Vagina (tissue), 2 donors: ENCODE results near the gene HTR1A.

Source experiments
- CTCF ChIP-seq, 3 experiments: fragments of 450-650 bp in 2 of 3; fragments of 200-600 bp in 1 of 3; sonication (generic) in 1 of 3; IDR thresholded peaks; one replicate each; pipeline ENCODE4 v1.5.1; 2017 to 2019; ENCODE audit warnings: antibody characterized with exemption in 3 of 3, mild to moderate bottlenecking in 2 of 3, moderate library complexity in 2 of 3
- POLR2AphosphoS5 ChIP-seq, 2 donors: sonication (generic); formaldehyde crosslinking; IDR thresholded peaks; one replicate each; pipeline ENCODE4 v1.9.0; 2017; ENCODE audit warnings: antibody characterized with exemption in 2 of 2, mild to moderate bottlenecking in 2 of 2, low read depth in 1 of 2; ENCODE audit not compliant: insufficient read depth in 1 of 2

GRCh38 chr5:63960646-63961045 lies 1.6 kb downstream of the HTR1A start:
- TF ChIP-seq POLR2AphosphoS5 (IDR thresholded peaks at IDR 0.05; ENCODE audit: insufficient read depth in 1 of 2, low read depth in 1 of 2) (no peak), CTCF (IDR thresholded peaks at IDR 0.05) (no peak)
